Stimulated activated CD4-positive, alpha-beta T cell treated with anti-CD3 and anti-CD28 coated beads, Interleukin-4, amount 100 ng/mL, for 4 hours (primary cell): ENCODE data around the gene SPAG9.
"Not testable (repeated sequence)": the region's sequence is repeated elsewhere in the genome, so short reads cannot be mapped to it uniquely, and the experiment has no call there.

ENCODE experiments used
- DNase-seq, 2 experiments: peaks; one replicate each; pipeline ENCODE4 v3.0.0-alpha.2; 2020

SPAG9 gene

DNA sequence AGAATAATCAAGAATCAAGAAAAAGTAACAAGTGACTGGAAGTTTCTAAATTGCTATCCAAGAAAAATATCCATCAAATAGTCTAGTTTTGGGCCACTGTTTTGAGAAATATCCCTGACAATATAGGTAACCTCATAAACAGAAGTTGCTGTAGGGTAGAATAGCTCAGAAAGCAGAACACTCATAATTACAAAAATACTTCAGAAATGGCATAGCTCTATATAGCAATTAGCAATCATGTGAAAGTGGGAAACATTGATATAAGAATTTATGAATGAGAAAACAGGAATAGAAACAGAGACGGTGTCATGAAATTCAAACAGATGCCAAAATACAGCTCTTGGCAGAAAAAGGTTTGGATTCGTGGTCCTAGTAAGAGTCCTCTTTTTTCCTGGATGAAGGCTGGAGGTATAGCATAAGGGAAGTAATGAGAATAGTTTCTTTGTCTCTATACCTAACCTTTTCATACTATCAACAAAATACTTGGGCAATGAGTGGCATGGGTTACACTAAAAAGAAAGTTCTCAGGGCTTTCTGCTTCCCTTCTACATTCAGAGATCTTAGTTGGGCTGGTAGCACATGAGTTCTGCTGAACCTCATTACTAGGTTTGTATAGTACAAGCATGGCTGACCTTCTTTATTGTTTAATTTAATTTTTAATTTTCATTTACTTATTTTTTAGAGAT, 33.5 kb downstream of the SPAG9 start:
- no peak for DNase-seq

DNA sequence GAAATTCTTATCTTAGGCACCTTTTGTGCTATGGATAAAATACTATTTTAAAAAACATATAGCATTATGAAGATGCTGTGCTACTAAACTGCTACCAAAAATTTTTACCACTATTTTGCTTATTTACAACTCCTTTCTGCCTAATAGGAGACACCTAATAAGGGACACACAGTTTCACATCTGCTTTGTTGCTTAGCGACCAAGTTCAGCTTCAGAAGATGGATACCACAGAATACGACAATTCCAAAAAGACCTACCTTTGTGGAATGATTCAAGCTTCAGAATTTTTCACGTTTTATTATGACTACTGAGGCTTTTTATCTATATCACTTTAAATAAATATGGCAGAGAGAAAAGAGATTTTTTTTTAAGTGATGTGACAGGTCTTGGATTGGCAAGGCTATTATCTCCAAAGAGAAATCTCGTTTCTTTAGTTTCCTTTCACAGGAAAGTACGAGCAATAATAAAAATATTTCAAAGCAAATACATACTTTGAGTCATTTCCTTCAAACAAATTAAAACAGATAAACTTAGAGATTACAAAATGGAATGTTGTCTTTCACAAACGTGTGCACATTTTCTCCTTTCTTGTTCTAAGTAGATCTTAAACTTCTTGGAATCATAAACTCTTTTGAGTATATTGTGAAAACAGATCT, 35.4 kb downstream of the SPAG9 start:
- DNase-seq, result no peak

DNA sequence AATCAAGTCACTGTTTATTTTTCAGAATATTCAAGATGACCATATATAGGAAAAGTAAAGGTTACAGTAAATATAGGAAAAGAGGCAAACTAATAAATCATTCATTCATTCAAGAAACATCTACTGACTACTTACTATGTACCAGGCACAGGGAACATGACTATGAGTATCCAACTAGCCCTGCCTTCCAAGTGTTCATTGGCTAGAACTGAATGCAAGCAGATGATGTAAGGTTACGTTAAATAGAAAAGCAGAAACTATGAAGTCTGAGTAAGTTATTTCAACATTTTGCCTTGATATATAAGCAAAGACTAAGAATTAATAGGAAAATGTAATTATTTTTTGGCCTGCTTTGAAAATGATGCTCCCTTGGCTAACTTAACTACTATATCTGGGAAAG, 36.7 kb downstream of the SPAG9 start:
- no peak for DNase-seq

DNA sequence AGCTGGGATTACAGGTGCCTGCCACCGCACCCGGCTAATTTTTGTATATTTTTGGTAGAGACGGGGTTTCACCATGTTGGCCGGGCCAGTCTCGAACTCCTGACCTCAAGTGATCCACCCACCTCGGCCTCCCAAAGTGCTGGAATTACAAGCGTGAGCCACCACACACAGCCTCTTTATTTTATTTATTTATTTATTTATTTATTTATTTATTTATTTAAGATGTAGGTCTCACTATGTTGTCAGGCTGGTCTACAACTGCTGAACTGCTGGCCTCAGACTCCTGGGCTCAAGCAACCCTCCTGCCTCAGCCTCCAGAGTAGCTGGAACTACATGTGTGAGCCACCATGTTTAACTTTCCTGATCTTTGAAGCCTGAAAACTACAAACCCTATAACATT, 37.3 kb downstream of the SPAG9 start:
- DNase-seq, result not testable (repeated sequence)

DNA sequence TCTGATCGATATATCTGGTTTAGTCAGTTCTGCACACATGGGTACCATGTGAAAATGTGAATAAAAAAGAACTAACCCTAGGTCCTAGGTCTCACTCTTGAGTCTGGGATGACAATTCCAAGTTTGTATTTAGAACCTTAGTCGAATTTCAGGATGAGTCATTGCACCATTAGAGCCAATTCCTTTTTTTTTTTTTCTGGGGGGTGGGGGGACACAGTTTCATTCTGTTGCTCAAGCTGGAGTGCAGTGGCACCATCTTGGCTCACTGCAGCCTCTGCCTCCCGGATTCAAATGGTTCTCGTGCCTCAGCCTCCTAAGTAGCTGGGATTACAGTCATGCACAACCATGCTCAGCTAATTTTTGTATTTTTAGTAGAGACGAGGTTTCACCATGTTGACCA, 41.6 kb downstream of the SPAG9 start:
- no peak for DNase-seq

DNA sequence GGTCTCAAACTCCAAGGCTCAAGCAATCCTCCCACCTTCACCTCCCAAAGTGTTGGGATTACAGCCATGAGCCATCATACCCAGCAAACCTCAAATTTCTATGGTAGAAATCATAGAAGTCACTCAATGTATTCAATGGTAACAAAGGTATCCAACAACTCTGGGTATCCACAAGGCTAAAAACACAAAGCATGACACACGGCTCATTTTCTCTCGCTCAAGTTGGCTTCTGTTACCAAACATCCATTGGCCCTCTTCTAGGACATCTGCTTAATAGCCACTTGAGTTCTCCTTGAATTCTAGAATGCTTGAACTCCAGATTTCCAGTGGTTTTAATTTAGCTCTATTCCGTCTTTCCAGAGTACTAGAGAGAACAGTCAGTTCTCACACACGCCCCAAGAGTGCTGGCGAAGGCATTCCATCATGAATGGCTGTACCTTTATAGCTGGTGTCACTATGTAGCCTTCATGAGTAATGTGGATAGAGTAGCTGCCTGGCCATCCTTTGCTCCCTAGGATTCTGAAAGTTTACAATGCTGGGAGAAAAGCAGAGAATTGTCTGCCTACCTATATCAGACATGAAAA, 42.6 kb downstream of the SPAG9 start:
- no peak for DNase-seq

DNA sequence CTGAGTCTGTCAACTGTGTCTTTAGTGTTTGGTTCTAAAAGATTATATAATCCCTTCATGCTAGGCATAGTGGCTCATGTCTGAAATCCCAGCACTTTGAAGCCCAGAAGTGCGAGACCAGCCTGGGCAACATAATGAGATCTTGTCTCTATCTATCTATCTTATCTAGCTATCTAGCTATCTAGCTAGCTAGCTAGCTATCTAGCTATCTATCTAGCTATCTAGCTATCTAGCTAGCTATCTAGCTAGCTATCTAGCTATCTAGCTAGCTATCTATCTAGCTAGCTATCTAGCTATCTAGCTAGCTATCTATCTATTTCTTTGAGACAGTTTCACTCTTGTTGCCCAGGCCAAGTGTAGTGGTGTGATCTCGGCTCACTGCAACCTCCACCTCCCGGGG, 43.8 kb downstream of the SPAG9 start:
- no peak for DNase-seq

DNA sequence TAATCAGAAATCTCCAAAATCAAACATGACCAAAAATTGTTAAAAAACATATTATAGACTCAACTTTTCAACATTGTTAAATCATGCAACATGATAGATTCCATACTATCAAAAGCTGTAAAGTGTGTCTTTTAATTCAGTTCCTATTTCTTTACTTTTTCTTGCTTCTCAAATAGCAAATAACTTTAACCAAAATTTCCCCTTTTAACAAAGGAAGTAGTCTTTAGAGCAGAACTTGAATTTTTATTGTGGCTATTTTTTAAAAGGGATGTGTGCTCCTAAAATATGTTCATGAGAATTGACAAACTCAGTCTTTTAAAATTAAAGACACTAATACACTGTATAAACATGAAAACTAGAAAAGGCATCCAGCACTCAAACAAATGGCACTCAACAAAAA, 49.1 kb downstream of the SPAG9 start:
- DNase-seq, result no peak

DNA sequence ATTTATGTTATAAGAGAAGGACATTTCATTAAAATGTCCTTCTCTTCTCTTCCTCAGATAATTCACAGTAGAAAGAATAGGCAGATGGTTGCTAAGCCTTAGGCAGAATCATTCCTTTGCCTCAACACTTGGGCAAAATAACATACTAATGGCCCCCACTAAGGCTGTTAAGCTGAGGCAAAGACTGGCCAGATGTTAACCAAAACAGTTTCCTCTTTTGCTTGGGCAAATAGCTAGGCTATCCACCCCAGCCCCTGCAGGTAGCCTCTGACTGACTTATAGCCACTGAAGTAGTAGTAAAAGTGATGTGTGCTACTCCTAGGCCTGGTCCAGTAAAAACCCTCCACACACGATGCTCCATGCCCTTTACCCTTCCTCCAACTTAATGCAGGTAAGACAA, 55.2 kb downstream of the SPAG9 start:
- DNase-seq, result no peak

DNA sequence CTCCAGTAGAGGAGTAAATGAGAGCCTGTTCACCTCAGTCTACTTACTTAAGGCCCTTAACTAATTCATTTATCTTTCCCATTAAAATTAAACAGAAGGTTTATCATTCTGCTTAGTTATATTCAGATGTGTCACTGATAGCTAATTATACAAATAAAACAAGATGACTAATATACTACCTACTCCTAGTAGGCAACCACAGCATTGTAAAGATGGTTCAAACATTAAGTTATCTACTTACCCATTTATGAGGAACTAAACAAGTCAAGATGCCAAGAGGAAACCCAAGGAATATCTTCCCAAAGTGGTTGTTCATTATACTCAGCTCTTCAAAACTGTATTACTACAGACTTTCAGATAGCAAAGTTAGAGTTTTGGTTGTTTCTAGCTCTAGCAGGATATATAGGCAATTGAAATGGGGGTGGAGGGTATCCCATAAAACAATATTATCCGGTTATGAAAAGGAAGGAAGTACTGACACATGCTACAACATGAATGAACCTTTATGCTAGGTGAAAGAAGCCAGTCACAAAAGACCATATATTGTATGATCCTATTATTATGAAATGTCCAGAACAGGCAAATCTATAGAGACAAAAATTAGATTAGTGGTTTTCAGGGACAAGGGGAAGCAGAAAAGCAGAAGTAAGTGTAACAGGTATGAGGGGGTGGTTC, 56.5 kb downstream of the SPAG9 start:
- no peak for DNase-seq

DNA sequence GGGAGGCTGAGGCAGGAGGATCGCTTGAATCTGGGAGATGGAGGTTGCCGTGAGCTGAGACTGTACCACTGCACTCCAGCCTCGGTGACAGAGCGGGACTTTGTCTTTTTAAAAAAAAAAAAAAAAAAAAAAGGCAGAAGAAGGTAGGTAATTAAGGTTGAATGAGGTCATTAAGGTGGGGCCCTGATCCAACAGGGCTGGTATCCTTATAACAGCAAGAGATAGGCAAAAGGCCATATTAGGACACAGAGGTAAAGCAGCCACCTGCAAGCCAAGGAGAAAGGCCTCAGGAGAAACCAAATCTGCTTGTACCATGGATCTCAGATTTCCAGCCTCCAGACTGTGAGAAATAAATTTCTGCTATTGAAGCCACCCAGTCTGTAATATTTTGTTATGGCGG, 60.3 kb downstream of the SPAG9 start:
- no peak for DNase-seq

DNA sequence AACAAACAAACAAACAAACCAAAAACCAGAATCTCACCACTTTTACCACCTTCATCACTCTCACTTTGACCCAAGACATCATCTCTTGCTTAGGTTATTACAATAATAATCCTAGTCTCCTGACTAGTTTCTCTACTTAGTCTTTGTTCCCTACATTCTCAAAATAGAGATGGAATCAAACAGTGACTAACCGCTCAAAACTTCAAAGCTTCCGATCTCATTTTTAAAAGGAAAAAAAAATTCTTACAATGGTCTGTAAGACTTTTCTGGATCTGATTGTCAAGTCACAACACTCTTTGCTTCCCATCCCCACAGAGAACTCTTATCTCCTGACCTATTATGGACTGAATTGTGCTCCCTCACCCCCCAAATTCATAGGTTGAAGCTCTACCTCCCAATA, 60.9 kb downstream of the SPAG9 start:
- DNase-seq, result no peak

DNA sequence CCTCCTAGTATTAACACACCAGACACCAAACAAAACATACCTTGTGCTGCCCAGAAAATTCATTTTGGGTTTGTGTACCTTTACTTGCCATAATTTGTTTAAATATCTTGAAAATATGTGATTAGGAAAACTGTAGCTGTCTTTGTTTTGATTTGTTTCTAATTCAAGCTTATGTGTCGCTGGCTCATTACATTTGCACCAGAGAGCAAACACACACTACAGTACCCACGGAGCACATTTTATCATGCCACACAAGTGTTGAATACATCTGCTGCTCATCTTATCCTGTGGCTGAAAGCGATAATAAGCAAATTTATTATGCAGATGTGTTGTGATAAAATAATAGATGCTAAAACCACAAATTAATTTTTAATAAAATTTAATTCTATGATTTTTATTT, 63.1 kb downstream of the SPAG9 start:
- DNase-seq, result no peak

DNA sequence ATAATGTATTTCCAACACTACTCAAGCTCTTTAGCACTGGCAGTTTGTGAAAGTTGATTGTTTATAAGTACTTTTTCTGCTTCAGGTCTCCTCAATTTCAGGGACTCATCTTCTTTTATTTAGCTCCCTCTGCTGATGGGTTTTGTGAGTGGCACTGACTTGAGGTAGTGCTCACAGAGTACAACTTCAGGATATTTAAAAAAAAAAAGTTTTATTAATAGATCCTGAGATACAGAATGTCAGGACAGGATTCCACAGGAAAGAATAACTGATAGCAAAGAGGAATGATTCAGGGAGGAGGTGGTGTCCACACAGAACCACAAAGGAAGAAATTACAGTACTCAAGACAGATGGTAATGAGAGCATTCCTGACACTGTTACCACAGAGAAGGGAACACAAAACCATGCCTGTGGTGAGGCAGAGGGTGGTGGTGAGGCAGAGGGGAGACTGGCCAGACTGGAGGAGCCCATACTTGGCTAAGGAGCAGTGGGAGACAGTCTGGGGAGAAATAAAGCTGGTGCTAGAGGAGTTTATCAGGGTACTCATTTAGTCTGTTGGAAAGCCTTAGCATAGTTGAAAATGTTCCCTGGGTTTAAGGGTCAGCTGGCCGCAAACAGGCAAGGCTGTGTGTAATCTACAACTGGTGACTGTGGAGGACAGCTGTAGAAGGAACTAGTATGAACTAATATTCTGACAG, 63.7 kb downstream of the SPAG9 start:
- no peak for DNase-seq

DNA sequence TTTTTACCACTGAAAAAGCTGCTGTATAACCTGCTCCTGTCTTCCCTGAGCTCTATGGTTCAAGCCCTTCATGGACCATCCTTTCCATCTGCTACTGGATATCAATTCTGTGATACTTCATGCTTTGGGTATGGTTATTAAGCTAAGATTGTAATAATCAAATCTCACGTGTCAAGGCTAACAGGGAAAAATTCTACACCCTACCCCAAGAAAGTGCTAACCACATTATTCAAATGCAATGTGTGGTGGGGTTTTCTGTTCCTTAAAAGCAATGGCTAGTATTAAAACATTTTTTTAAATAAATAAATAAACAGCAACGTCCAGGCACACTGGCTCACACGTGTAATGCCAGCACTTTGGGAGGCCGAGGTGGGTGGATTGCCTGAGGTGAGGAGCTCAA, 65.9 kb downstream of the SPAG9 start:
- DNase-seq, result no peak

DNA sequence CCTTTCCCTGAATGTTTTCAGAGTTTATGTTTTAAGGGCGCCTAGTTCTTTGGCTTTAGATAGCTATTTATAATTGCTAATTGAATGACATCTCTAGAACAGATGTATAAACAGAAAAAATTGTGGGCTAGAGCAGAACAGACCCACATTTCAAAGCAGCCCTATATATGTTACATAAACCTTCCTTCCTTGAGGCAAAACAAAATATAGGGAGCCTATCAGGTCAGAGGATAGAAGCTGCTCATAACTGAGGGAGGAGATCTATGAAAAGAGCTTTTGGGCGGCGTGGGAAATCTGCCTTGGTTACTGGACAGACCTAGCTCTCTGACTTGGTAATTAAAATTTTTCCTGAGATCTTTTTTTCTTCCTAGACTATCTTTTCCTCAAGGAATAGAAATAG, 68.4 kb downstream of the SPAG9 start:
- DNase-seq, result no peak

DNA sequence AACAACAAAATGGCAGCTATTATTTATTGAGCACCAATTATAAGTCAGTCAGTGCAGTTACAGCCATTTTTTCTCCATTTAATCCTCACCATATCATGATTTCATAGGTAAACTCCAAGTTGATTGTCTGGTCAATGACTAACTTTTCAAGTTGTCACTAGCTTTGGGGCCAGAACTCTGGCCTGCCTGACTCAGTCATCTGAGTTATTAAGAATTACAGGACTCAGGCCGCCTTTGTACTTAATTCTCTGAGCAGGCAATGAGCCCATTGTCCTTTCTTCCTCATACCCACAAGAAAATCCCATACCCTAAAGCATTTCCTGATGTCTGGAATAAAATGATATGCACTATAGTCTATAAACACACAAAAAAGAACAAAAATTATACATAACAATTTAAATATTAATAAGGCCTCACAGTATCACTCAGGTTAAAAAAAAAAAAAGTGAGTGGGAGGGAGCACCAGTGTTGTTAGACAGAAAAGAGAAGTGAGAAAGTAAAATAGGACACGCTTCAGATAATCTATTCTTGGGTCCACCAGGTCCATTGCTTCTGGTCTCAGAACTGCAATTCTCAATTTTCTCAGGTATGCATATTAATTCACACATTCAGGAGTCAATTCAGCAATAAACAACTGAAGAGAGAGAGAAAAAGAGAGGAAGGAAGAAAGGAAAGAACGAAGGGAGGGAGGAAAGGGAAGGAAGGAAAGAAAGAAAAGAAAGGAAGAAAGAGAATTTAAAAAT, 70.2 kb downstream of the SPAG9 start:
- no peak for DNase-seq

DNA sequence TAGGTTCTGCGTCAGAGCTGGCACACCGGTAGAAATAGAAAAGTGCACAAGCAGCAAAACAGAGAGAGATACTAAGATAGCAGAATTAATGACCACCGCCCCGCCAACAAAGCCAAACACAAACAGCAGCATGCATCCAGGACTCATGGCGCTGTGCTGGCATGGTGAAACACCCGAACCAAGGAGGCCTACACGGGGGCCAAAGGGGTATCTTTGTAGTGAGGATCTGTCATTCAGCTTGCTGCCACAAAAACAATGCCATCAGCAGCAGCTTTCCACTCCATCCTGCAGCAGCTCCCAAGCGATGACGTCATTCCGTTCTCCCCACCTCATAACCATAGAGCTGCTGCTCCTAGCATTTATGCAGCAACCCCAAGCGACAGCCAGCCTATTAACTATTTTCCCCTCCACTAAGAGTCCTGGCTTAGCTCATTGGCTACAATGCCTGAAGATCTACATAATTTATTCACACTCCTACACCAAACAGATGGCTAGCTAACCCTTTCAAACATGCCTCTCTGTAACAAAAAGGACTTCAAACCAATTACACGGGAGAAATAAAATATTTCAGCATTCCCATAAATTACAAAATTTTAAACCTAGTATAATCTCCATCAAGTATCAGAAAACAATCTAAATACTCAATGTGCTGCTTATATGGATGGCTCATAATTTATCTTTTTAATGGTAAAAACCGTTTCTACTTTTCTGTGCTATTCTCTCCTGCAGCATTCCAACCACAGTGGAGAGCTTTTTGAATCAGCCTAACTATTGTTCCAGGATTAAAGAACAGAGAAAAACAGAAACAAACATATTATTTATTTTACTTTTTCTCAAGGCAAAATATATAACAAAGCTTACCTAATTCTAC, 73.9 kb downstream of the SPAG9 start:
- DNase-seq, result no peak

DNA sequence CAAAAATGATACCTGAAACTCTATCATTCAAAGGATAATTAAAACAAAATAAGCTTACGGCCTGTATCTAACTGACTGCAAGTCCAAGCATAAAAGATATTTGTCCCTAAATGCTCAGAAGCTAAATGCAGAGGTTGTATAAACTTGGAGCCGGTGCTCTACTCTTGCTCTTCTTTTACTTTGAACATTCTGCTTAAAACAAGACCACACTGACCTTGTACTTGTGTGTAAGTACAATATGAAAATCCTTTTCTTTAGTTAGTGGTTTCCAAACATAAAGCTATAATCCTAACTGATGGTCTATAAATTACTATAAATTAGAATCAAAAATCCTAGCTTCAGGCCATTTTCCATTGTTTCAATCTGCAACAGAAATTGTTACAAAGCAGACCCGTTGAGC, 74.6 kb downstream of the SPAG9 start:
- DNase-seq, result no peak

DNA sequence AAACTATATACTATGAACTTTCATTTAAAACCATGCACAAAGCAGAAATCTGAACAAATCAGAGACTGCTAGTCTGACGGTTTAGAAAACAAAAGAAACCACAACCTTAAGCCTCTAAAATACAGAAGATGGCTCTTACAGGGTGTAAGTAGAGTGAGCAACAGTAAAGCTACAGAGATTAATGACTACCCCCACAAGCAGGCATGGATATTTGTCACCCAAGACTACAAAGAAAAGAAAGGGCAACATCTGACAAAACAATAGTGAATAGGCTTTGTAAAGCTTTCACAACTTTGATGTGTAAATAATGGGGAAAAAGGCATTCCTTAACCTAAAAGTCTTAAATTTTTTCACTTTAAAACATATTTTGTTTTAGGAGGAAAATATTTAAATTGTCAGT, 75.0 kb downstream of the SPAG9 start:
- DNase-seq, result no peak

DNA sequence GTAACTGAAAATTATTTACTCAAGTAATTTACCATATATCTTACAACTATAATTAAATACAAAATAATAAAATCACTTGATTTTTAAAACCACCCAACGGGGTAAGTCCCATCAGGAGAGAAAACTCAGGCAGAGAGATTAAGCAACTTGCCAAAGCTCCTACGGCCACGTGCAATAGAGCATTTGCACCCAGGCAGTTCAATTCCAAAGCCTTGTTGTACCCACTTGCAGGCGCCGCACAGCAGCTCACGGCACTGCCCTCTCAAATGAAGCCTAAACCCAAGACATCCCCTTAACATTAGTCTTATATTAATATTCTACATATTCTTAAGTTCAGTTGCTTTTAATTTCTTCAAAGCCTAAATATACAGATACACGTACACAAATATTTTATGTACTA, 75.7 kb downstream of the SPAG9 start:
- no peak for DNase-seq

DNA sequence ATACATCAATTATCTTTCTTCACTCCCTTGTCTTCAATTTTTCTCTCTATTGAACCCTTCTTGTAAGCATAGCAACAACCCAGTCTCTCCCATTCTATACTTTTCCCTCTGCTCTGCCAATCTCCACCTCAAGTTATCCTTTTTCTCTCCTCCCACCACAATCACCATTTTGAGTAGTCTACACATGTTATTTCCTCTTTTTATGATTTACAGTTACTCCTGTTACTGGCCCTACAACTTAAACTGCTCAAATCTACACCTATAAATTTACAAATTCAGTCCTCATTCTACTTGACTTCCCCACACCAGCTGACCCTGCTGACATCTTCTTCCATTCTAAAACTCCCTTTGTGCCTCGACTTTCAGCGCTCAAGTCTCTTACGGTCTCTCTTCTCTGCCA, 84.6 kb downstream of the SPAG9 start:
- DNase-seq, result no peak
